ENCODE results near the gene COL5A2.

The COL5A2 gene

GRCh38 chr2:189178726-189179569, 613 bp downstream of the COL5A2 start:
- DNase-seq (ENCODE audit: low read depth) = no peak

GRCh38 chr2:189178054-189178453, 1.5 kb downstream of the COL5A2 start:
- no peak for DNase-seq (ENCODE audit: low read depth)

GRCh38 chr2:189177251-189177840, 2.2 kb downstream of the COL5A2 start:
- no peak for DNase-seq (ENCODE audit: low read depth)

- no peak for DNase-seq (ENCODE audit: low read depth)
These were observed 3.0 kb downstream of the COL5A2 start for GRCh38 chr2:189176516-189176915.

GRCh38 chr2:189175869-189176433, 3.6 kb downstream of the COL5A2 start:
- no peak for DNase-seq (ENCODE audit: low read depth)

GRCh38 chr2:189171956-189172609, 7.5 kb downstream of the COL5A2 start:
- DNase-seq (ENCODE audit: low read depth) = no peak

- no peak for DNase-seq (ENCODE audit: low read depth)
These were observed 10.6 kb downstream of the COL5A2 start for GRCh38 chr2:189168856-189169499.

- no peak for DNase-seq (ENCODE audit: low read depth)
These were observed 13.7 kb downstream of the COL5A2 start for GRCh38 chr2:189165656-189166380.

GRCh38 chr2:189164746-189165145, 14.8 kb downstream of the COL5A2 start:
- no peak for DNase-seq (ENCODE audit: low read depth)

- no peak for DNase-seq (ENCODE audit: low read depth)
These were observed 15.7 kb downstream of the COL5A2 start for GRCh38 chr2:189163889-189164288.

- DNase-seq (ENCODE audit: low read depth) = no peak
These were observed 17.0 kb downstream of the COL5A2 start for GRCh38 chr2:189162566-189162965.

- no peak for DNase-seq (ENCODE audit: low read depth)
These were observed 17.7 kb downstream of the COL5A2 start for GRCh38 chr2:189161894-189162293.

- no peak for DNase-seq (ENCODE audit: low read depth)
These were observed 19.8 kb downstream of the COL5A2 start for GRCh38 chr2:189159717-189160116.

- no peak for DNase-seq (ENCODE audit: low read depth)
These were observed 20.3 kb downstream of the COL5A2 start for GRCh38 chr2:189159273-189159672.

- DNase-seq (ENCODE audit: low read depth) = no peak
These were observed 21.6 kb downstream of the COL5A2 start for GRCh38 chr2:189157939-189158338.

- no peak for DNase-seq (ENCODE audit: low read depth)
These were observed 22.1 kb downstream of the COL5A2 start for GRCh38 chr2:189157456-189157855.

GRCh38 chr2:189155795-189156194, 23.8 kb downstream of the COL5A2 start:
- DNase-seq (ENCODE audit: low read depth) = no peak

- DNase-seq (ENCODE audit: low read depth) = no peak
These were observed 25.9 kb downstream of the COL5A2 start for GRCh38 chr2:189153619-189154018.

- DNase-seq (ENCODE audit: low read depth) = no peak
These were observed 27.1 kb downstream of the COL5A2 start for GRCh38 chr2:189152483-189152882.

GRCh38 chr2:189151906-189152305, 27.7 kb downstream of the COL5A2 start:
- no peak for DNase-seq (ENCODE audit: low read depth)

GRCh38 chr2:189150033-189150432, 29.5 kb downstream of the COL5A2 start:
- DNase-seq (ENCODE audit: low read depth) = no peak

- no peak for DNase-seq (ENCODE audit: low read depth)
These were observed 31.6 kb downstream of the COL5A2 start for GRCh38 chr2:189147989-189148388.

All from activated T-cell treated with anti-CD3 and anti-CD28 coated beads for 24 hours (primary cell).